HEK293 (cell line): ENCODE results near the gene HAUS5.
A peak's percentile ranks its signal among the peaks of the same experiment; 100 is the strongest.

Source experiments
- HOXC10 ChIP-seq: sonication (generic); formaldehyde crosslinking; IDR thresholded peaks from 2 replicates; pipeline ENCODE4 v1.8.1; 2023; ENCODE audit warnings: mild to moderate bottlenecking, missing genetic modification reagents
- KLF1 ChIP-seq: fragments of 450-650 bp; formaldehyde crosslinking; IDR thresholded peaks from 2 replicates; pipeline ENCODE4 v1.5.1; 2016; ENCODE audit warnings: missing biosample characterization, missing genetic modification characterization
- KLF16 ChIP-seq: fragments of 450-650 bp; formaldehyde crosslinking; IDR thresholded peaks from 2 replicates; pipeline ENCODE4 v1.5.1; 2017; ENCODE audit warnings: missing biosample characterization, missing genetic modification characterization
- KLF8 ChIP-seq: fragments of 450-650 bp; formaldehyde crosslinking; IDR thresholded peaks from 2 replicates; pipeline ENCODE4 v1.5.1; 2016; ENCODE audit warnings: missing biosample characterization, missing genetic modification characterization
- MEIS1 ChIP-seq: sonication (generic); formaldehyde crosslinking; IDR thresholded peaks from 2 replicates; pipeline ENCODE4 v1.8.1; 2022; ENCODE audit warnings: missing genetic modification reagents, mild to moderate bottlenecking, borderline replicate concordance
- PRDM2 ChIP-seq: fragments of 450-650 bp; formaldehyde crosslinking; IDR thresholded peaks from 2 replicates; pipeline ENCODE4 v1.5.1; 2016; ENCODE audit warnings: missing biosample characterization, missing genetic modification characterization, borderline replicate concordance
- SETDB1 ChIP-seq: IDR thresholded peaks from one replicate; pipeline ENCODE4 v1.6.1; 2017; ENCODE audit warnings: mild to moderate bottlenecking, low read length, moderate library complexity, mixed read lengths; ENCODE audit not compliant: insufficient read length
- TRIM28 ChIP-seq: IDR thresholded peaks from 2 replicates; pipeline ENCODE4 v1.6.1; 2011; ENCODE audit warnings: low read length, control low read depth, borderline replicate concordance
- ZBTB10 ChIP-seq: fragments of 450-650 bp; formaldehyde crosslinking; IDR thresholded peaks from 2 replicates; pipeline ENCODE4 v1.5.1; 2016; ENCODE audit warnings: missing biosample characterization, missing genetic modification characterization
- ZNF138 ChIP-seq: fragments of 450-650 bp; formaldehyde crosslinking; IDR thresholded peaks from 2 replicates; pipeline ENCODE4 v1.5.1; 2016; ENCODE audit warnings: missing biosample characterization, missing genetic modification characterization, borderline replicate concordance
- ZNF184 ChIP-seq: fragments of 450-650 bp; IDR thresholded peaks from 2 replicates; pipeline ENCODE4 v1.5.1; 2018; ENCODE audit warnings: missing biosample characterization, mild to moderate bottlenecking, missing genetic modification characterization
- ZNF280C ChIP-seq: fragments of 450-650 bp; formaldehyde crosslinking; IDR thresholded peaks from 2 replicates; pipeline ENCODE4 v1.5.1; 2016; ENCODE audit warnings: missing biosample characterization, missing genetic modification characterization
- ZNF501 ChIP-seq: fragments of 450-650 bp; formaldehyde crosslinking; IDR thresholded peaks from 2 replicates; pipeline ENCODE4 v1.5.1; 2016; ENCODE audit warnings: missing biosample characterization, missing genetic modification characterization
- ZNF555 ChIP-seq: fragments of 450-650 bp; formaldehyde crosslinking; conservative IDR thresholded peaks from 2 replicates; pipeline ENCODE4 v1.5.1; 2017; ENCODE audit warnings: missing biosample characterization, mild to moderate bottlenecking, missing genetic modification characterization, inconsistent platforms
- ZNF580 ChIP-seq: fragments of 450-650 bp; formaldehyde crosslinking; IDR thresholded peaks from 2 replicates; pipeline ENCODE4 v1.5.1; 2016; ENCODE audit warnings: missing biosample characterization, missing genetic modification characterization
- ZNF621 ChIP-seq: fragments of 450-650 bp; formaldehyde crosslinking; IDR thresholded peaks from 2 replicates; pipeline ENCODE4 v1.5.1; 2017; ENCODE audit warnings: missing biosample characterization, missing genetic modification characterization
- ZNF629 ChIP-seq: fragments of 450-650 bp; formaldehyde crosslinking; IDR thresholded peaks from 2 replicates; pipeline ENCODE4 v1.5.1; 2017; ENCODE audit warnings: missing biosample characterization, missing genetic modification characterization
- ZNF768 ChIP-seq: fragments of 450-650 bp; formaldehyde crosslinking; IDR thresholded peaks from 2 replicates; pipeline ENCODE4 v1.5.1; 2018; ENCODE audit warnings: missing biosample characterization, mild to moderate bottlenecking, missing genetic modification characterization
- ZNF776 ChIP-seq: fragments of 450-650 bp; formaldehyde crosslinking; IDR thresholded peaks from 2 replicates; pipeline ENCODE4 v1.5.0; 2017; ENCODE audit warnings: missing biosample characterization, missing genetic modification characterization, borderline replicate concordance
- TF ChIP-seq, protein P1 (sequence below): fragments of 450-650 bp; formaldehyde crosslinking; IDR thresholded peaks from 2 replicates; pipeline ENCODE4 v1.5.1; 2016; ENCODE audit warnings: missing biosample characterization, missing genetic modification characterization
- TF ChIP-seq, protein P2 (sequence below): fragments of 450-650 bp; formaldehyde crosslinking; IDR thresholded peaks from 2 replicates; pipeline ENCODE4; 2016; ENCODE audit warnings: missing biosample characterization, missing genetic modification characterization
- TF ChIP-seq, protein P3 (sequence below): fragments of 450-650 bp; formaldehyde crosslinking; IDR thresholded peaks from 2 replicates; pipeline ENCODE4 v1.5.1; 2017; ENCODE audit warnings: missing biosample characterization, missing genetic modification characterization

Gene HAUS5

DNA sequence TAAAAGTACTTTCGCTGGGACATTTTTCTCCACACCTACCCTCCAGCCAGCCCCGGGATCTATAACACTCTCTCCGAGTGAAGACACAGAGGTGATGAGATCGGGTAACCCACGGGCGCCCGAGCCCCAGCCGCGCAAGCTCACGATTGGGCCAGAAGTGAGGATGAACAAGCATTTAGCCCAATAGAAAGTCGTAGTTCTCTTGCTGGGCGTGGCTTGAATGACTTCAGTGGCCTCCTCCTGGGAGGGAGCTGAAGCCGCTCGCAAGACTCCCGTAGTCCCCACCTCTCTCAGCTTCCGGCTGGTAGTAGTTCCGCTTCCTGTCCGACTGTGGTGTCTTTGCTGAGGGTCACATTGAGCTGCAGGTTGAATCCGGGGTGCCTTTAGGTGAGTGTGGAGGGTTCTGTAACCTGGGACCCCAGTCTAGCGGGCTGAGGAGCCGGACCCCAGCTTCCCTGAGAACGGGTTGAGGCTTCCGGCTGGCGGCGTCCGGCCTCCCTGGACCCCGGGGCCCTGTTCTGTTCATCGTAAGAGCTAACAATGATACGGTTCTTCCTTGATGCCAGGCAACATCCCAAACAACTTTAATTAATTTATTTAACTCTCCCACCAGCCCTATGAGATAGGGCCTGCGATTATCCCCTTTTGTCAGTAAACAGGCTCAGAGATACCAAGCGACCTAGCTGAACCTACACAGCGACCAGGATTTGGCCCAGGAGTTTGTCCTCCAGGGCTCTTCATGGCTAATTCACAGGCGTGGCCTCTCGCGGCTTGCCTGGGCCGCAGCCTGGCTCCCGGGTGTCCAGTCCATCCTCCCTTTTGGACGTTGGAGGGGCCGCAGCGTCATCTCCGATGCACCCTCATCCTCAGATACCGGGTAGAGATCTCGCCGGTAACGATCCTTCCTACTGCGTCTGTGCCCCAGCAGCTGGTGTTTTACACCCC is 35.8 kb downstream of the HAUS5 start, which contains the start of gene COX6B1 (continued):
- TF ChIP-seq, protein P1, sequence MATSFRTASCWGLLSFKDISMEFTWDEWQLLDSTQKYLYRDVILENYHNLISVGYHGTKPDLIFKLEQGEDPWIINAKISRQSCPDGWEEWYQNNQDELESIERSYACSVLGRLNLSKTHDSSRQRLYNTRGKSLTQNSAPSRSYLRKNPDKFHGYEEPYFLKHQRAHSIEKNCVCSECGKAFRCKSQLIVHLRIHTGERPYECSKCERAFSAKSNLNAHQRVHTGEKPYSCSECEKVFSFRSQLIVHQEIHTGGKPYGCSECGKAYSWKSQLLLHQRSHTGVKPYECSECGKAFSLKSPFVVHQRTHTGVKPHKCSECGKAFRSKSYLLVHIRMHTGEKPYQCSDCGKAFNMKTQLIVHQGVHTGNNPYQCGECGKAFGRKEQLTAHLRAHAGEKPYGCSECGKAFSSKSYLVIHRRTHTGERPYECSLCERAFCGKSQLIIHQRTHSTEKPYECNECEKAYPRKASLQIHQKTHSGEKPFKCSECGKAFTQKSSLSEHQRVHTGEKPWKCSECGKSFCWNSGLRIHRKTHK (tag by site-specific recombination), result no peak
- TF ChIP-seq KLF8 (tag by site-specific recombination), result peak; percentile 81
- TF ChIP-seq ZNF280C (tag by site-specific recombination), result no peak
- TF ChIP-seq ZNF621, result no peak
- TF ChIP-seq ZNF555 (tag by site-specific recombination), result no peak
- no peak for TF ChIP-seq ZNF138 (tag by site-specific recombination)
- no peak; the same call in 1 of the 2 replicates for TF ChIP-seq ZNF768 (tag by site-specific recombination)
- TF ChIP-seq ZNF184 (tag by site-specific recombination), result no peak
- no peak for TF ChIP-seq MEIS1 (CRISPR knock-in tag)
- 0 out of 2 replicates have a peak, but pooled peaks have one; percentile 13 for TF ChIP-seq KLF1
- TF ChIP-seq ZBTB10 (tag by site-specific recombination), result peak; percentile 55; the same call in 1 of the 2 replicates
- no peak for TF ChIP-seq SETDB1
- no peak for TF ChIP-seq PRDM2
- no peak for TF ChIP-seq HOXC10 (CRISPR knock-in tag)
- no peak for TF ChIP-seq ZNF776
- TF ChIP-seq, protein P2, sequence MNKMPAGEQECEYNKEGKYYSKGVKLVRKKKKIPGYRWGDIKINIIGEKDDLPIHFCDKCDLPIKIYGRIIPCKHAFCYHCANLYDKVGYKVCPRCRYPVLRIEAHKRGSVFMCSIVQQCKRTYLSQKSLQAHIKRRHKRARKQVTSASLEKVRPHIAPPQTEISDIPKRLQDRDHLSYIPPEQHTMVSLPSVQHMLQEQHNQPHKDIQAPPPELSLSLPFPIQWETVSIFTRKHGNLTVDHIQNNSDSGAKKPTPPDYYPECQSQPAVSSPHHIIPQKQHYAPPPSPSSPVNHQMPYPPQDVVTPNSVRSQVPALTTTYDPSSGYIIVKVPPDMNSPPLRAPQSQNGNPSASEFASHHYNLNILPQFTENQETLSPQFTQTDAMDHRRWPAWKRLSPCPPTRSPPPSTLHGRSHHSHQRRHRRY (tag by site-specific recombination), result no peak; the same call in 1 of the 2 replicates
- peak; percentile 74; the same call in 1 of the 2 replicates for TF ChIP-seq TRIM28
- TF ChIP-seq, protein P3, sequence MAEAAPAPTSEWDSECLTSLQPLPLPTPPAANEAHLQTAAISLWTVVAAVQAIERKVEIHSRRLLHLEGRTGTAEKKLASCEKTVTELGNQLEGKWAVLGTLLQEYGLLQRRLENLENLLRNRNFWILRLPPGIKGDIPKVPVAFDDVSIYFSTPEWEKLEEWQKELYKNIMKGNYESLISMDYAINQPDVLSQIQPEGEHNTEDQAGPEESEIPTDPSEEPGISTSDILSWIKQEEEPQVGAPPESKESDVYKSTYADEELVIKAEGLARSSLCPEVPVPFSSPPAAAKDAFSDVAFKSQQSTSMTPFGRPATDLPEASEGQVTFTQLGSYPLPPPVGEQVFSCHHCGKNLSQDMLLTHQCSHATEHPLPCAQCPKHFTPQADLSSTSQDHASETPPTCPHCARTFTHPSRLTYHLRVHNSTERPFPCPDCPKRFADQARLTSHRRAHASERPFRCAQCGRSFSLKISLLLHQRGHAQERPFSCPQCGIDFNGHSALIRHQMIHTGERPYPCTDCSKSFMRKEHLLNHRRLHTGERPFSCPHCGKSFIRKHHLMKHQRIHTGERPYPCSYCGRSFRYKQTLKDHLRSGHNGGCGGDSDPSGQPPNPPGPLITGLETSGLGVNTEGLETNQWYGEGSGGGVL (tag by site-specific recombination), result no peak
- TF ChIP-seq ZNF501 (tag by site-specific recombination), result peak; percentile 55; the same call in 1 of the 2 replicates
- peak; percentile 63 for TF ChIP-seq ZNF629
- TF ChIP-seq ZNF580 (tag by site-specific recombination), result peak; percentile 83; the same call in 1 of the 2 replicates
- peak; percentile 64; the same call in 1 of the 2 replicates for TF ChIP-seq KLF16 (tag by site-specific recombination)
